HG03095 (cell line): ENCODE data around the gene S100A7A.
"Not testable (repeated sequence)": the region's sequence is repeated elsewhere in the genome, so short reads cannot be mapped to it uniquely, and the experiment has no call there.

Experiments
- ATAC-seq: cut with Tn5 transposase; IDR thresholded peaks from one replicate; pipeline ENCODE4 v1.9.1; 2021; ENCODE audit warnings: moderate library complexity; ENCODE audit not compliant: unreplicated experiment

The S100A7A gene

GRCh38 chr1:153456396-153456795 lies 40.1 kb downstream of the S100A7A start:
- no peak for ATAC-seq

- ATAC-seq: no peak
Measured at GRCh38 chr1:153459655-153460054, 43.3 kb downstream of the S100A7A start.

GRCh38 chr1:153460551-153460950 lies 44.2 kb downstream of the S100A7A start, which contains the start of gene S100A7:
Gene S100A7 (minus strand): TSS chr1:153460651. CDS start chr1:153459013, 1,638 bp downstream.
- no peak for ATAC-seq

GRCh38 chr1:153462741-153463140 lies 46.4 kb downstream of the S100A7A start:
- ATAC-seq: not testable (repeated sequence)

- no peak for ATAC-seq
Measured at GRCh38 chr1:153465811-153466636, 49.7 kb downstream of the S100A7A start.

GRCh38 chr1:153466908-153467307 lies 50.6 kb downstream of the S100A7A start:
- no peak for ATAC-seq

- ATAC-seq: no peak
Measured at GRCh38 chr1:153470707-153471106, 54.4 kb downstream of the S100A7A start.
